HG02588 (cell line): ENCODE measurements around the gene SLC25A38.

Experiments
- ATAC-seq: cut with Tn5 transposase; IDR thresholded peaks from one replicate; pipeline ENCODE4 v1.9.1; 2021; ENCODE audit warnings: mild to moderate bottlenecking, moderate library complexity; ENCODE audit not compliant: unreplicated experiment

The SLC25A38 gene

DNA sequence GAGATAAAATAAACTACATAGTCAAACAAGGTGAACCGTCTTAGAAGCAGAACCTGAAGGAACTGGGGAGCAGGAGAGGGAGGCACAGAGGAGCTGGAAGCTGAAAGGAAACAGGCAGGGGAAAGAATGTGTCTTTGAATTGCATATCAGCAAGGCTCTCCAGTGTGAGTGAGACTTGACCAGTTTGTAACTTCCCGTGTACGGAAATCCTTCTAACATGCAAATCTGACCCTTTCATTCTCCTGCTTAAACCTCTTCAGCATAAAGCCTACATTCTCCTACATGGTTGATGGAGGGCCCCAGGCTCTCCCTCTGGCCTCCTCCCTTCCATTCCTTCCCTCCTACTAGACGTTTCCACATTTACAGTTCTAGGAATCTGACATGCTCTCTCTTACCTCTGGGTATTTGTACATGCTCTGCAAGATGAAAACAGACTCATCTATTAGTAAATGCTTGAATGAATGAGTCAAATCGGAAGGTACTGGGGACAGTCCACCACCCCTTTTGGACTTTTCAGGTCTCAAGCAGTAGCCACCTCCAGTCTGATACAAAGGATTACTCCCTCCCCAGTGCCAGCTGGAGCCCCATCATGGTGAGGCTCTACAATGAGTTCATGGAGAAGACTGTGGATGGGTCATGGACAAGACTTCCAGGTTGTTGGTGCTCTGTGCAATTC lies 6.1 kb upstream of the SLC25A38 start:
- no peak for ATAC-seq

DNA sequence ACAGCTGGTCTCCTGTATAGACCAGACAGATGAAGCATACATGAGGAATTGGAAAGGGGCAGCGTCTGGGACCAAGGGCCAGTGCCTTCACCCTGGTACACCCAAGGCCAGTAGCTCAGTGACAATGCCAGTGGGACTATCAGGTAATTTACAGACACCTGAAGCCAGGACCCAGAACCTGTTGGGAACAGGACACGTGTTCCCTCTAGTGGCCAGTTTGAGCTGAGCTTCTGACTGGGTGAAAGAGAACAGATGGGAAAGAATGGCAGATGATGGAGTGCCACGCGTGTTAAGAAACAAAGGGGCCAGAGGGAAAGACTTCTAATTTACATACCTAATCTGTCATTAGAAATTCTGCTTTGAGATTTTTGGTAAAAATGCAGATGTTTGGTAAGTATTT lies 5.1 kb upstream of the SLC25A38 start:
- ATAC-seq = peak; percentile 74

DNA sequence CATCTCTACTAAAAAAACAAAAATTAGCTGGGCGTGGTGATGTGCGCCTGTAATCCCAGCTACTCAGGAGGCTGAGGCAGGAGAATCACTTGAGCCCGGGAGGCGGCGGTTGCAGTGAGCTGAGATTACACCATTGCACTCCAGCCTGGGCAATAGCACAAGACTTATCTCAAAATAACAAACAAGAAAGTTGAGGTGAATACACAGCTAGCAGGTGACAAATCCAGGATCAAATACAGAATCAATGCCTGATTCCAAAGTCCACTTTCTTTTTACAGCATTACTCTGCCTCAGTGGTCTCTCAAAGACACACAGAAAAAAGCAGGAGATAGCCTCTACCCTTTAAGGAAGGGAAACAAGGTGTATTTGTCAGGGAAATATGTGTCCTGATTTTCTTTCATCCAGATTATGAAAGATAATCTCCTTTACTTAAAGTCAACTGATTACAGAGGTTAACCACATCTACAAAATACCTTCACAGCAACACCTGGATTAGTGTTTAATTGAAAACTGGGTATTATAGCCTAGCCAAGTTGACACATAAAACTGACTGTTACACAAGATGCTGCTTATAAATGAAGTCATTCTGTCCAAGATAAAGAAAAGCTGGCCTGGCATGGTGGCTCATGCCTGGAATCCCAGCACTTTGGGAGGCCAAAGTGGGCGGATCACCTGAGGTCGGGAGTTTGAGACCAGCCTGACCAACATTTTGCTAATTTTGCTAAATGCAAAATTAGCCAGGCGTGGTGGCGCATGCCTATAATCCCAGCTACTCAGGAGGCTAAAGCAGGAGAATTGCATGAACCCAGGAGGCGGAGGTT lies 4.0 kb upstream of the SLC25A38 start:
- no peak for ATAC-seq

GRCh38 chr3:39379778-39380155 lies 3.4 kb upstream of the SLC25A38 start:
- no peak for ATAC-seq

- no peak for ATAC-seq
Measured at GRCh38 chr3:39381432-39381831, 1.7 kb upstream of the SLC25A38 start.

DNA sequence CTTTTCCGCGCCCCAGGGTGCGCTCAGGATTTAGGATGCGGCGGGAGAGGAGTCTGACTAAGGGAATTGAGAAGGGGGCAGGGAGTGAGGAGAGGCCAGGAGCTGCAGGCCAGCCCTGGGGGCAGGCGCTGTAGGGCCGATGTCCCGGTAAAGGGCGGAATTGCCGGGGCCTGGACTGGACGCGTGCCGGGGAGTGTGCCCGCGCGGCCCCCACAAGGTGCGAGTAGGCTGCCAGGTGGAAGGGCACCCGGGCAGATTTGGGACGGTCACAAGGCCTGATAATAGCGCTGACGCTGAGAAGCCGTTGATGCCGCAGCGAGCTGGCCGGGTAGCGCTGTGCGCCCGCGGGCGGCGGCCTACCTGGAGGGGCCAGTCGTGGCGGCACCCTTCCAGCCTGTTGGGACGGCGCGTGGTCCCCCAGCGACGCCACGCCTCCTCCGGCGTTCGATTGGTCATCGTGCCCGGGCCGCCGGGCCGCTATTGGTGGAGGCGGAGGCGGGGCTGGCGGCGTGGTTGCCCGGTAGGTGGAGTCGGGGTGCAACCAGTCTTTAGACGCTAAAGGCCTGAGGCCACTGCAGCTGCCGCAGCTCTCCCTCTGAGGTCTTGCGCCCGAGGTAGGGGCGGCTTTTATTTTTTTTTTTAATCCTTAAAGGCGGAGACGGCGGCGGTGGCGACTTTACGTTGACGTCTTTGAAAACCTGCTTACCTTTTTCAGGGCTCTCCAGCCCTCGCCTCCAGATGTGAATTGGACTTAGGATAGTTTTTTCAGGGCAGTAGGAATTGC lies 903 bp downstream of the SLC25A38 start:
- peak; percentile 77 for ATAC-seq

DNA sequence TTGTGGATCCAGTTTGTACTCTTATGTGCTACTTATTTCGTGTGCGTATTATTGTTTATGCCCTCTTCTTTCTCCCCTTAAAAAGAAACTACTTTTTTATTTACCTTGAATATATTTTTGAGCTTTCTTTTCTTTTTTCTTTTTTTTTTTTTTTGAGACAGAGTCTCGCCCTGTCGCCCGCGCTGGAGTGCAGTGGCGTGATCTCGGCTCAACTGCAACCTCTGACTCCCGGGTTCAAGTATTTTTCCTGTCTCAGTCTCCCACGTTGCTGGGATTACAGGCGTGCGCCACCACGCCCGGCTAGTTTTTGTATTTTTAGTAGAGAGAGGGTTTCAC lies 1.5 kb downstream of the SLC25A38 start:
- no peak for ATAC-seq

DNA sequence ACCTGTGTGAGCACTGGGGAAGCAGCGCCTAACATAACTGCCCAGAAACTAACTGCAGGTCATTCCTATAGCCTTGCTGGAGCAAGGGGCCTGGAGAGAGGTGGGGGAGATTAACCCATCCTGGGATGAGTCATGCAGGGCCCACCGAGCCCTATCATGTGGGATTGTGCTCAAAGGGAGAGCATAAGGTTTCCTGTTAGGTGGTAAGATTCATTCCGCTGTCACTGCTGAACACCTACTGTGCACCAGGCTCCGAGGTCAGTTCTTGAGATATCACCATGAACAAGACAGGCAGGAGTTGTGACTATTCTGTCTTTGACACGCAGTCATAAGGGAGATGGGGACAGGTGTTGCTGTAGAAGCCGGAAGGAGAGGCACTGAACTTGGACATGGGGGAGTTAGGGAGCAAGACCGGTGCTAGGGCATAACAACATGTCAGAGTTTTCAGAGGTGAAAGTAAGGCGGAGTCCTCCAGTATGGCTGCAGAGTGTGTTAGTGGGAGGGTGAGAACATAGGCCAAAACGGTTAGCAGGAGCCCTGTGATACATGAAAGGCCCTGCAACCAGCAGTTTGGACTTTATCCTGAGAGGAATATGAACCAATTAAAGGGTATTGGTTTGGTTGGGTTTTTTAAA lies 2.4 kb downstream of the SLC25A38 start:
- ATAC-seq = no peak

DNA sequence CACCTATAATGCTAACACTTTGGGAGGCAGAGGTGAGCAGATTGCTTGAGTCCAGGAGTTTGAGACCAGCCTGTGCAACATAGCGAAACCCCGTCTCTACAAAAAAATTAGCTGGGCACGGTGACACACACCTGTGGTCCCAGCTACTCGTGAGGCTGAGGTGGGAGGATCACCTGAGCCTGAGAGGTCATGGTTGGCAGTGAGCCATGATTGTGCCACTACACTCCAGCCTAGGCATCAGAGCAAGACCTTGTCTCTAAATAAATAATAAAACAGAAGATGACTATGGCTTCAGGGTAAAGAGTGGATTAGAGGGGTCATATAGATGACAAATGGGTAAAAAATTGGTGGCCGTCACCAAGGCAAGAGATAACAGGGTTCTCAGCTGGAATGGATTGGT lies 3.1 kb downstream of the SLC25A38 start:
- no peak for ATAC-seq

DNA sequence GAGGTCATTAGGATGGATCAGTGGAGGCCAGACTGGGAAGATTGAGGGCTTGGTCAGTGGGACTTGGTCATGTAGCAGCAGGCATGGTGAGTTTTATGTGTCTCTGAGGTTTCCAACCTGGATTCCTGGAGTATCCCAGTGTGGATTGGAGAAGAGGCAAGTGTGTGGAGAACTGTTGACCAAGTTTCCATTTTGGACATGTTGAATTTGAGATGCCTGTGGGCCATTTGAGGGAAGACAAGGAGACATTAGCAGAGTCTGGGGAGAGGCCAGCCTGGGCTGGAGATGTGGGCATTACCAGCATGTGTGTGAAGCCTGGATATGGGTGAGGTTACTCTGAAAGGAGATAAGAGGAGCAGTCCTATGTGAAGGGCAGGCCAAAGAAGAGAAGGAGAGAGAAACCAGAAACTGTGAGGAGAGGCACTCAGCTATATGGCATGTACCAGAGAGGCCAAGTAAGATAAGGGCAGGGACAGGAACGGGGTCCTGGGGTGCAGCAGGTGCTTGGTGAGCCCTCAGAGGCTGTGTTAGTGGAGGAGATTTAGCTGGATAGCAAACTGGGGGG lies 4.3 kb downstream of the SLC25A38 start:
- ATAC-seq = no peak

- ATAC-seq = no peak
Measured at GRCh38 chr3:39388153-39388552, 5.0 kb downstream of the SLC25A38 start.

DNA sequence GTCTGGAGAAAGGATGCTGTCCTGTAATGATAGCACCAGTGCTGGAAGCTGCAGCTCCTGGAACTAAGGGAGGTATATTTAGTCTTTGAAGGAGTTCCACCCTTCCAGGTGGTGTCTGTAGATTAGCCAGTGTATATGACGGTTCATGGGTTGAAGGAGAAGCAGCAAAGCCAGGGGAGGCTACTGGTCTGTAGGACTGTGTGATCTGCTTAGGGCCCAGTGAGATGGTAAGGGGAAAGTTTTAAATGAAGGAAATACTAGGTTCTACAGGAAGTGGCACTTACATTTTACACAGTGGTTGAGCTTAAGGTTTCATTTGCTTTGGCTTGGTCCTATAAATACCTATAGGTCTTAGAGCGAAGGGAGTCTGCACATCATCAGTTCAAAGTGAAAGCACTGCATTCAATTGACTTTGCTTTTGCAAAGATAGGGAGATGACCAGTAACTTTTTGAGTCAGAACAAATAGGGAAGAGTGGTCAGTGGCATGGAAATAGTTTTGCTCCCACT lies 5.6 kb downstream of the SLC25A38 start:
- peak; percentile 71 for ATAC-seq

GRCh38 chr3:39390181-39390580 lies 7.0 kb downstream of the SLC25A38 start:
- ATAC-seq = no peak

DNA sequence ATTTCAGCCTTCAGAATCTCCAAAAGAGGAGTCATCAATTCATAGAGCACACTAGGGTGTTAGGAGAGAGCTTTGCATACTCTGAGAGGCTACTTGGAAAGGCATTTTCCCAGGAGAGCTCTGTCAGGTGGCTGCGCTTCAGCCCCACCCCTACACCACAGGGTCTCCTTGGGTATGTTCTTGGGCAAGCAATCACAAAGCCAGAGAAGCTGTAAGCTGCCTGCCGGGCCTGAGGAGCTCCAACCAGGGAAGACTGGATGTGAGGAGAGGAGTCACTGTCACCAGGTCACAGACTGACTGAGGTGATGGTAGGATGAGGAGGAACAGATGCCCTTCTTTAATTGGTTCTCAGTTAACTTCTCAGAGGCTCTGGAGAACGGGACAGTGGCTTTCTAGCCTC lies 13.5 kb downstream of the SLC25A38 start:
- no peak for ATAC-seq

DNA sequence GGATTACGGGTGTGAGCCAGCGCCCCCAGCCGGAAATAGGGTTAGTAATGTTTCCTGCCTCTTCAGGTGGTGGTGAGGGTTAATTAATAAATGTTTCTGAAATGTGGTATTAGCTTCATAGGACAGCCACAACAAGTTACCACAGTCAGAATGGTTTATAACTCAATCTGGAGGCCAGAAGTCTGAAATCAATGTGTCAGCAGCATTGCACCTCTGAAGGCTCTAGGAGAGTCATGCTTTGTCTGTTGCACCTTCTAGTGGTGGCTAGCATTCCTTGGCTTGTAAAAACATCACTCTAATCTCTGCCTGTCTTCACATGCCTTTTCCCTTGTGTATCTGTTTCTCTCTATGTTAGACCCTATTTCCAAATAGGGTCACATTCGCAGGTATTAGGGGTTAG lies 15.5 kb downstream of the SLC25A38 start:
- ATAC-seq = no peak

DNA sequence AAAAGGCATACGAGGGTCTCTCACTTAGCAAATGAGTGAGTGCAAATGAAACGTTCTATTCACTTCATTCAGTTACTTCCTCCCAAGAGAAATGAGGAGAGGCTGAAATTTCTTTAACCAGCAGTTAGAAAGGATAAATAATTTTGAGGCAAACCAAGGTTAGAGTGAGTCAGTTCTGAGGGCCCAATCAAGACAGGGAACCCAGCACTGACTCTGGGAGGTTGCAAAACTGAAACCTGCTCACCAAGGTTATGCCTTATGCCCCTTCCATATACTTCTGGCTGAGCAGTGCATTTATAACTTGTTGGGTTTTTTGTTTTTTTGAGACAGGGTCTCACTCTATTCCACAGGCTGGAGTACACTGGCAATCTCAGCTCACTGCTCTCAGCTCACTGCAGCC lies 18.8 kb downstream of the SLC25A38 start:
- ATAC-seq = no peak

- ATAC-seq = no peak
Measured at GRCh38 chr3:39404943-39405686, 21.9 kb downstream of the SLC25A38 start.

DNA sequence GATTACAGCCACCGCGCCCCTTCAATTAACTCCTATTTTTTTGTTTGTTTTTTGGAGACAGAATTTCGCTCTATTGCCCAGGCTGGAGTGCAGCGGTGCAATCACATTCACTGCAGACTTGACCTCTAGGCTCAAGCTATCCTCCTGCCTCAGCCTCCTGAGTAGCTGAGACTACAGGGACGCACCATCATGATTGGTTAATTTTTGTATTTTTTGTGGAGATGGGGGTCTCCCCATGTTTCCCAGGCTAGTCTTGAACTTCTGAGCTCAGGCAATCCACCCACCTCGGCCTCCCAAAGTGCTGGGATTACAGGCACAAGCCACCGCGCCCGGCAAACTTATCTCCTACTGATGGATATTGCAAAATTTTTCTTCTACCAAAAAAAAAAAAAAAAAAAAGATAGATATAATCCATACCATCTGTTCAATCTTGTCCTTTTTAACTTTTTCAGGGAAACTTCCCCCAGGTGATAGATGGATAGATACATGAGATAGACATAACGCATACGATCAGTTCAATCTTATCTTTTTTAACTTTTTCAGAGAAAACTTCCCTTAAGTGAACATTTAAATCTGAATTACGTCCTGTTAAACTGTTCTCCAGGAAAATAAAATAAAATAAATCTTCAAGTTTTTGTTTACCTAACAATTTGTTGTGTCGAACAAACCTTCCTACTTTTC lies 22.7 kb downstream of the SLC25A38 start:
- no peak for ATAC-seq

DNA sequence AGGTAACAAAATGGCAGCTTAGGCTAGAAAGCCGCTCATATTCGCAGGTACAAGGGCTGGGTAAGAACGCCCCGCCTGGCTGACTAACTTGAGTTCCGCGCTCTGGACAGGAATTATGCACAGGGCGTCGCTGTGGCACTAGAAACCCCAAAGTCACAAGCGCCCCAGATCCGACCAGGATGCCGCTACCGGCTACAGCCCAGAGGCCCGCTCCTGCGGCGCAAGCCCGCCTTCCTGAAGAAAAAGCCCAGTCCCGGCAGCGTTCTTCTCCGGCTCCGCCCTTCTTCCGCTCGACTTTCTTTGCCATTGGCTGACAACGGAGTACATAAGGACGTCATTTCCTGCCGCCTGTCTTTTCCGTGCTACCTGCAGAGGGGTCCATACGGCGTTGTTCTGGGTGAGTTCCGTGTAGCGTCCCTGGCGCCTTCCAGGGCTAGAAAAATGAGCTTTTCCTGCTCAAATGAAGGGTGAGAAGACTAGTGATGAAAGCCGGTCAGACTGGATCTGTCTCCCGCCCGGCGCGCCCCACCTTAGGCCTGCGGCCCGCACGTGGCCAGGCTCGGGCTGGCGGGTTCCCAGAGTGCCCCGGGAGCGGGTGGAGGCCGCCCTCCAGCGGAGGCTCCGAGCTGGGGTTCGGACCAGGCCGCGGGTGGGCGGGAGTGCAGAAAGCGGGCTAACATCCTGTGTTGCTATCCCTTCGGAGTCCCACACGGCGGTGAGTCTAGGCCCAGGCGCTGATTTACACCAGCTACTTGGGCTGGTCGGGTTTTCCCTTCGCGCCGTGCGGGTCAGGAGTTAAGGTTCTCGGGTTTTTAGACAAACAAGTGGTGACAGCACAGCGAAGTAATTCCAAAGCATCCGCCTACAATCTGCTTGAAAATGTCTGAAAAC lies 23.4 kb downstream of the SLC25A38 start, which contains the start of gene RPSA:
Gene RPSA (plus strand): TSS at position 353 of the 891 bp plus-strand sequence. CDS start 934 bp downstream, outside the sequence.
- peak; percentile 94 for ATAC-seq
